ENCODE results near the gene HDC. TPM values are rescaled to one million over a fixed set of nuclear protein-coding genes. Genes with fewer than 3 reads are reported as not detected.

Gene HDC
- total RNA-seq, 1 donor from 2014 or later = 5.7 TPM

DNA sequence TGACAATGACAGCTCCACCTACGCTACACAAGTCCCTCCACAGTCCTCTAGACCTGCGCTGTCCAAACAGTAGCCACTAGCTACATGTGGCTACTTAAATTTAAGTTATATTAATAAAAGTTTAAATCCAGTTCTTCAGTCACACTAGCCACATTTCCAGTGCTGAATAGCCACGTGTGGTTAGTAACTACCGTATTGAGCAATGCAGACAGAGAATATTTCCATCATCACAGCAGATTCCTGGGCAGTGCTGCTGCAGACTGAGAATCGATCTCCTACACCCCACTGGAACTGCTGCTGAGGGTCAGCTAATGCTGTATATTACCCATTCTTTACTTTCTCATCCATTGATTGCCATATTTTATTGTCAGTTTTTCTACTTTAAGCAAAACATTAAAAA, 40.9 kb downstream of the HDC start:
- no peak for DNase-seq

DNA sequence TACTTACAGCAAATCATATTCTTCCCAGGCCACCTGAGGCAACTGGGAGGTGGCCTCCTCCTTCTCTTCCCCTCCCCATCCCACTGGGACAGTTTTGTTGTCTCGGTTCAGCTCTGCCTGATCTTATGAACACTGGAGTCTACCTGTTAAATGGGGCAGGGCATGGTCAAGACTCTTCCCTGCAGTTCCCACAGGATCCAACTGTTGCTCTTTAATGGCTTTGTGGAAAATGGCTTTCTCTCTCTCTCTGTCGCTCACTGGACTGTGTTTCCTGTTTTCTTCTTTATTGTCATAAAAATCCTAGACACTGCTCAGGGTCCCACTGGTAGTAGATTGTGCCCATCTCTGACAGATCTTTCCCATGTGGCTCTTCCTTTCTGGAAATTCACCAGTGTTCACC, 43.3 kb downstream of the HDC start:
- no peak for DNase-seq

DNA sequence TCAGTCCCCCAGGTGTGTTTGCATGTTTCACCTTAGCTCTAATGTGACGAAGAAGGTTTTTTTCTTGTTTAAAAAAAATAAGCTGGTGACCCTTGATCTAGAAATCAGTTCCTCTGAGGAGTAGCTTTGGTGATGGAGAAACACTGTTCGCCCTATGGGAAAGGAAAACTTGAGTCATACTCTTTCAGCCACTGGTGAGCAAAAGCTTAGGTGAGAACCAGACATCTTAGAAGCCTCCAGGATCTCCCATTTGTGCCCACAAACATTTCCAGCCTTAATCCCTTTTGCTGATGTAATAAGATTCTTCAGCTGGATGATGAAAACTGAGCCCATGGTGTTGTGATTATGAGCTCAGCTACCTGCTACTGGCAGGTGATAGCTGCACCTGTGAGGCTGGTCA, 45.7 kb downstream of the HDC start:
- no peak for DNase-seq

DNA sequence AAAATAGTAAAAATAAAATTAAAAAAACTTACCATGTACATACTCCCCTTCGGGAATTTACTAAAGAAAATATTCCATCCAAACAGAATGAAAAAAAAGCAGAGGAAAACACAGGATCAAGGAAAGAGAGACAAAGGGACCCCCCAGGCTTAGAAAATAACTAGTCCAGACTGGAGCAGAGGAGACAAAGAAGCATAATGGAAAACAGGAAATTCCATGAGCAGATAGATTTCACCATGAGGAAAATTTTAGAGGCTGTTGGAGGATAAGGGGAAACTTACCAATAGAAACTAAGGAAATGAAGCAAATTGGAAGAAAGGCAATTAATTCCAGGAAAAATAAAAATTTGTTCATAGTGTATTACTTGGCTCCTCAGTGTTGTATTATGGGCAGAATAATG, 46.8 kb downstream of the HDC start:
- DNase-seq = no peak

DNA sequence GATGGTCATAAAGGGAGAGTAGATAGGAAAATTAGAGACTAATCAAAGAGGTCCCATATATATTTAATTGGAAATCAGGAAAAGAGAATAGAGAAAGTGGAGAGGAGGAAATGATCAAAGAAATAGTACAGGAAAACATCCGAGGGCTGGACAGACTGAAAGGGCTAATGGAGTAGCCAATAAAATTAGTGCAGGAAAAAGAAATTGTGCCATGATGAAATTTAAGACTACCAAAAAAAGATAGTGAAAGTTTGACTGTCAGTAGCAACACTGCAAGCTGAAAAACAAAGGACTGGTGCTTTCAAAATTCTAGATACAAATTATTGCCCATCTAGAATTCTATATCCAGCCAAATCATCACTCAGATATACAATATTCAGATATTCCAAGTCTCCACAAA, 47.2 kb downstream of the HDC start:
- DNase-seq = no peak

DNA sequence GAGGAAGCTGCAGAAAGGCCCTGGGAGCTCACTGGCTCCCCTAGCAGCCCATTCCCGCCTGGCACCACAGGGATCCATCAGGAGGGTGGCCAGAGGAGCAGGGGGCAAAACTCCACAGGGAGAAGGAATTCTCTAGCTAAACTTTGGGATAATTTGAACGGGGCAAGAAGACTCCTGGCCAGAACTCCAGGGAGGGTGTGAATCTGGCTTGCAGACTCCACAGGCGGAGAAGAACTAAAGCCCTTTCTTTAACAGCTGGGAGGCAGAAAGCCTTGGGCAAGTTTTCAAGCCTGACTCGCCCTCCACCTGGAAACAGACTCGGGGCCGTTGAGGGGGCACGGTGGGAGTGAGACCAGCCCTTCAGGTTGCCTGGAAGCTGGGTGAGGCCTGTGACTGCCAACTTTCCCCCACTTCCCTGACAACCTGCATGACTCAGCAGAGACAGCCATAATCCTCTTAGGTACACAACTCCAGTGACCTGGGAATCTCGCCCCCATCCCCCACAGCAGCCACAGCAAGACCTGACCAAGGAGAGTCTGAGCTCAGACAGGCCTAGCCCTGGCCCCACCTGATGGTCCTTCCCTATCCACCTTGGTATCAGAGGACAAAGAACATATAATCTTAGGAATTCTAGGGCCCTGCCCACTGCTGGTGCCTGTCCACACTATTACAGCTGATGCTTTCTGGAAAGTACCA, 54.9 kb downstream of the HDC start:
- DNase-seq = no peak

DNA sequence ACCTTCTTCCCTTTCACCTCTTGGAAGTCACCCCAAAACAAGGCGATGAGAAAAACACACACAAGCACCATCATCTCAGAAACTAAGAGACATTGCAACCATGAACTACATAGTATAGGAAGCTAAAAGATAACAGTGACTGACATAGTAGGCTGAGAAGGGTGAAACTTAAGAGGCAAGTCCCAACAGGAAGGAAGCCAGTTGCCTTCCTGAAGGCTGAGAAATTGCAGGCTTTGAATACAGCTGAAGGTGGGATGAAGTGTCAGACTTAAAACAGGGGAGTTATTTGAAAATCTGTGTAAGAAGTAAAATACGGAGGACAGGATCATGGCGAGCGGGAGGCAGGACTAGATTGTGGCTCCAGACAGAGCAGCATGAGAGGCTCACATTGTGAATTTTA, 55.7 kb downstream of the HDC start:
- DNase-seq = no peak

DNA sequence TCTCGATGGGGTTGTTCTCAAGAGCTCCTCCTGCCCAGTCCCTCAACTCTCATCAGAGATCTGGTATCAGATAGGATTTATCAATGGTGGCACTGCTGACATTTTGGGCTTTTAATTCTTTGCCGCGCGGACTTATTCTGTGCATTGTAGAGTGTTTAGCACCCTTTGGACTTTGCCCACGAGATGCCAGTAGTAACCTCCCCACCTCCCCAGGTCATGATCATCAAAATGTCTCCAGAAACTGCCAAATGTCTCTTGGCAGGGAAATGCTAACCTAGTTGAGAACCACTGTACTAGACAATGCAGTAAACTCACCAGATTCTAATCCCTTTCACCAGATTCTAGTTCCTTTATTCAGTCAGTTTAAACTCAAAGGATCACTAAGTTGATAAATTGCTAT, 59.5 kb downstream of the HDC start:
- DNase-seq = no peak

DNA sequence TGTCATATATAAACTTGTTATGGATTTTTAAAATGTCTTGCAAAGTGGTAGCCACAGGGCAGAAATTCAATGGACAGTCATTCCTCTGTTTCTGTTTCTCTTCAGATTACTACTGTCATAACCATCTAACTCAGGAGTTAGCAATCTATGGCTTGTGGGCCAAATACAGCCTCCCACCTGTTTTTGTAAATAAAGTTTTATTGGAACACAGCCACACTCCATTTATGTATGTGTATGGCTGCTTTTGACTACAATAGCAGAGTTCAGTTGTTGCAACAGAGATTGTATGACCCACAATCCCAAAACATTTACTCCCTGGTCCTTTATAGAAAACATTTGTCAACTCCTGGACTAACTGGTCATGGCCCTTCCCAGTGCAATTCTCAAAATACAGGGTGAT, 63.5 kb downstream of the HDC start:
- DNase-seq = no peak

DNA sequence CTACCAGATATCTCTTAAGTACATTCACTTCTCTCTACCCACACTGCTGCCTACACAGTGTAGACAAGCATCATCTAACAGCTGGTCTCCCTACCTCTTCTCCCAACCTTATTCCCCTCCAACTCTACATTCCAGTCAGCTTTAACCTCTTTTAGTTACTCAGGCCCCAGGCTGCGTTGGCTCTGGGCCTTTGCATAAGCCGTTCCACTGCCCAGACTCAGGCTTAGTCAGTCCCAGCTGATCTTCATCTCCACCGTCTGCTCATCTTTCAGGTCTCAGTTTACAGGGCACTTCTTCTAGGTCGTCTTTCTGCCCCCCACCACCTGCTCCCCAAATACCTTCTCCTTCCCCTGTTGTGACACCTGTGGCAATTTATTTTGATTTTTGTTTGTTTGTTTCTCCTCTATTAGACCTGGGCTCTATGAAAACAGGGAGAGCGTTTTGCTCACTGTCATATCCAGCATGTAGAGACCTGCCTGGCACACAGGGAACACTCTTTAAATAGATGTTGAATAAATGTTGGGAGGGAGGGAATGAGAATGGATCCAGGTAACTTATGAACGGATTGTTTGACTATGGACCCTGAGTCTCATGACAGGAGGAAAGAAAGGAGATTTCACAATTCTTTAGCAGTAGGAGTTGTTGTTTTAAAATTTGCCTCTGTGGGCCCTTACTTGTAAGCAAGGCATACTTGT, 72.5 kb downstream of the HDC start:
- DNase-seq = no peak

DNA sequence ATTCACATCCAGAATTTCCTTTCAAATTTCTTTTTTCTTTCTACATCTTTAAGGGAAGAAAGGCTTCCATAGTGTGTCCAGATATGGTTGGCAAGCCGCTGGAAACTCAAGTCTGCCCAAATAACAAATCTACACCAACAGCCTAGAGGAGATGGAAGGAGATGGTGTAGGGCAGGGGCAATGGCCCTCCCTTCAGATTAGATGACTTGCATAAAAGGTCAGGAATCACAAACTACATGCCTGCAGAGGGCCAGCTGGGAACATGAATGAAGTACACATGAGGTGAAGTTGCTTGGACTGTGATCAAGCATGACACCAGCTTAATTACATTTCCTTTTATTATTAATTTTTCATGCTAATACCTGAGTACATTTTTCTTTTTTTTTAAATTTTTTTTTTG, 73.4 kb downstream of the HDC start:
- DNase-seq = no peak

Small RNA genes within 50 kb of the gene (small RNA-seq; reads per million reads assigned to genes)
- gene RF00019 (ENCODE audit: low replicate concordance) = not detected

Other genes with a start within 250 kb of the HDC start
- gene ATP8B4, start 146.5 kb downstream of the HDC start, total RNA-seq = 19.5 TPM
- 0.39 TPM for gene SLC27A2, start 83.5 kb downstream of the HDC start, total RNA-seq
- gene GABPB1, start 89.5 kb upstream of the HDC start, total RNA-seq = 27.4 TPM
- gene USP8, start 158.7 kb upstream of the HDC start, total RNA-seq = 41.8 TPM

All from skin of body (tissue), 3 donors.